ENCODE results near the gene PKP2.

PKP2 gene

GRCh38 chr12:32921397-32921796 lies 24.8 kb upstream of the PKP2 start:
- in situ Hi-C loops (cut with MboI; ENCODE audit: low sequenced_read_pairs, unreplicated experiment), result loop anchor here (25.0 kb wide), 1 partner anchor 159 kb away; the partner anchor contains the start of gene YARS2
- TF ChIP-seq CTCF (IDR thresholded peaks at IDR 0.05; ENCODE audit: borderline replicate concordance, control extremely low read depth, extremely low read depth, insufficient read depth, missing control alignments), result no peak
- no peak for DNase-seq (ENCODE audit: low spot score)

- no peak for DNase-seq (ENCODE audit: low spot score)
These were observed 24.0 kb upstream of the PKP2 start for GRCh38 chr12:32920506-32921085.

DNA sequence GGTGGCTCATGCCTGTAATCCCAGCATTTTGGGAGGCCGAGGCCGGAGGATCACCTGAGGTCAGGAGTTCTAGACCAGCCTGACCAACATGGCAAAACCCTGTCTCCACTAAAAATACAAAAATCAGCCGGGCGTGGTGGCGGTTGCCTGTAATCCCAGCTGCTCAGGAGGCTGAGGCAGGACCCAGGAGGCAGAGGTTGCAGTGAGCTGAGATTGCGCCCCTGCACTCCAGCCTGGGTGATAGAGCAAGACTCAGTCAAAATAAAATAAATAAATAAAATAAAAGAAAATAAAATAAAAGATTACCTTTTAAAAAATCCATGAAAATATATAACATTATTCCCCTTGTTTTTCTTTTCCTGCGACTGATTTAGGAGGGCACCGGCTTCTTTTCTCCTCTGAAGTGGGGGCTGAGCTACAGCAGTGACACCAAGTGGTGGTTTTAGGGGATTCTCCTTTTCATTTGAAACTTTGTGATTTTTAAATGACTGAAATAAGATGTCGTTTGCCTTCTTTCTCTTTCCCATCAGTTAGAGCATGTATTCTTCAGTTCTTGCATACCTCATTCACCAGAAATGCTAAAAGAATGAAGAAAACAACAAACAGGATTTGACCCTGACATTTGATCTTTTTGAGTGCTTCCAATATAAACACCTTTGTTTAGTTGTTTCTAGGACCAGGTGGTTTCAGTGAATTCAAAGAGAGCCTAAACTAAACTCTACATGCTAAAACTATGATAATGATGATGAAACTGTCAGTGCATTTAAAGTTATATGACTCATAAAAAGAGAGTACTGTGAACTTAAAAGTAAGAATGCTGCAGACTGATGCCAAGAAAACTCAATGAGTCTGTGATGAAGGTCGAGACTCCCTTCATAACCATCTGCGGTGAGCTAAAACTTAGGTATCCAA lies 22.6 kb upstream of the PKP2 start:
- no peak for TF ChIP-seq CTCF (IDR thresholded peaks at IDR 0.05; ENCODE audit: borderline replicate concordance, control extremely low read depth, extremely low read depth, insufficient read depth, missing control alignments)
- DNase-seq (ENCODE audit: low spot score), result peak; percentile 33
- in situ Hi-C loops (cut with MboI; ENCODE audit: low sequenced_read_pairs, unreplicated experiment), result loop anchor here (25.0 kb wide), 1 partner anchor 157 kb away; the partner anchor contains the start of gene YARS2

More at GRCh38 chr12:32920506-32921085, 24.0 kb upstream of the PKP2 start:
- in situ Hi-C loops (cut with MboI; ENCODE audit: low sequenced_read_pairs, unreplicated experiment), result loop anchor here (25.0 kb wide), 1 partner anchor 158 kb away; the partner anchor contains the start of gene YARS2
- TF ChIP-seq CTCF (IDR thresholded peaks at IDR 0.05; ENCODE audit: borderline replicate concordance, control extremely low read depth, extremely low read depth, insufficient read depth, missing control alignments), result no peak

- no peak for DNase-seq (ENCODE audit: low spot score)
- in situ Hi-C loops (cut with MboI; ENCODE audit: low sequenced_read_pairs, unreplicated experiment), result loop anchor here (25.0 kb wide), 1 partner anchor 155 kb away; the partner anchor contains the start of gene YARS2
- TF ChIP-seq CTCF (IDR thresholded peaks at IDR 0.05; ENCODE audit: borderline replicate concordance, control extremely low read depth, extremely low read depth, insufficient read depth, missing control alignments), result no peak
These were observed 20.6 kb upstream of the PKP2 start for GRCh38 chr12:32917094-32917611.

- in situ Hi-C loops (cut with MboI; ENCODE audit: low sequenced_read_pairs, unreplicated experiment), result loop anchor here (25.0 kb wide), 1 partner anchor 146 kb away; the partner anchor contains the start of gene YARS2
- TF ChIP-seq CTCF (IDR thresholded peaks at IDR 0.05; ENCODE audit: borderline replicate concordance, control extremely low read depth, extremely low read depth, insufficient read depth, missing control alignments), result no peak
- no peak for DNase-seq (ENCODE audit: low spot score)
These were observed 11.4 kb upstream of the PKP2 start for GRCh38 chr12:32907898-32908476.

DNA sequence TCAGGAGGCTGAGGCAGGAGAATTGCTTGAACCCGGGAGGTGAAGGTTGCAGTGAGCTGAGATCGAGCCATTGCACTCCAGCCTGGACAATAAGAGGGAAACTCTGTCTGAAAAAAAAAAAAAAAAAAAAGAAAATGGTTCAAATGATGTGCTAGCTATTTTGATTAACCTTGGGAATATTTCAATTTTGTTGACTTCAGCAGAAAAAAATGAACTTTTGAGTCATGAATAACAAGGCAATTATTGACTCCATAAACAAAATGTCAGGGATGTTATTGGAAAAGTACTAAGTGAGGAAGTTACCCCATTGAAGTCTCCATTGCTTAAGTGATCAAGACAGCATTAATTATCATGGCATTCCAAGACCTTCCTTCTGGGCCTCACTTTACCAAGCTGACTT lies 10.6 kb upstream of the PKP2 start:
- in situ Hi-C loops (cut with MboI; ENCODE audit: low sequenced_read_pairs, unreplicated experiment), result loop anchor here (25.0 kb wide), 1 partner anchor 145 kb away; the partner anchor contains the start of gene YARS2
- DNase-seq (ENCODE audit: low spot score), result no peak
- TF ChIP-seq CTCF (IDR thresholded peaks at IDR 0.05; ENCODE audit: borderline replicate concordance, control extremely low read depth, extremely low read depth, insufficient read depth, missing control alignments), result no peak
